CD4-positive, alpha-beta T cell treated with Interleukin-2 at 100 ng/mL for 4 hours (primary cell): ENCODE measurements around the gene CCDC183.
"Not testable (repeated sequence)": the region's sequence is repeated elsewhere in the genome, so short reads cannot be mapped to it uniquely, and the experiment has no call there.

Experiments
- DNase-seq: peaks from one replicate; pipeline ENCODE4 v3.0.0-alpha.2; 2020; ENCODE audit warnings: low spot score

CCDC183 gene

GRCh38 chr9:136760834-136761544 lies 35.1 kb upstream of the CCDC183 start:
- DNase-seq = peak; percentile 7

GRCh38 chr9:136761545-136761981 lies 34.6 kb upstream of the CCDC183 start:
- no peak for DNase-seq

DNA sequence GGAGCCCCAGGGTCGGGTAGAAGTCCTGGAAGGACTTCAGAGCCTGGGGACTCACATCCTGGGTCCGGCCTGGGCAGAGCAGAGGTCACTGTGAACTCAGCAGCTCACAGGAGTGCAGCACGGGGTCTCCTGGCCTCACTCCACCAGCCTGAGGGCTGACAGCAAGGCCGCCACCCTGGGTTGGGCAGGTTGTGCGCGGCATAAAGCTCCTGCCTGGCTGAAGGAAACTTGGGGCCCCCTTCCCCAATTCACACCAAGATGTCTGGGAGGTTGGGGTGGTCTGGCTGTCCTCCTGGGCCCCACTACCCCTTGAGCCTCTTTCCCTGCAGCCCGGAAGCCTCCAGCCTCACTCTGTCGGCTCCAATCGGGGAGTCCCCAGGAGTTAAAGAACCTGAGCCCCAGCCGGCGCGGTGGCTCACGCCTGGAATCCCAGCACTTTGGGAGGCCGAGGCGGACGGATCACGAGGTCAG lies 33.9 kb upstream of the CCDC183 start:
- no peak for DNase-seq

- peak; percentile 12 for DNase-seq
Measured at GRCh38 chr9:136762915-136763648, 33.1 kb upstream of the CCDC183 start.

- no peak for DNase-seq
Measured at GRCh38 chr9:136763649-136764035, 32.5 kb upstream of the CCDC183 start.

- no peak for DNase-seq
Measured at GRCh38 chr9:136764301-136764891, 31.7 kb upstream of the CCDC183 start, which contains the start of gene LCN15. LCN15 (minus strand) TSS chr9:136764518; CDS start chr9:136764488, 30 bp downstream.

DNA sequence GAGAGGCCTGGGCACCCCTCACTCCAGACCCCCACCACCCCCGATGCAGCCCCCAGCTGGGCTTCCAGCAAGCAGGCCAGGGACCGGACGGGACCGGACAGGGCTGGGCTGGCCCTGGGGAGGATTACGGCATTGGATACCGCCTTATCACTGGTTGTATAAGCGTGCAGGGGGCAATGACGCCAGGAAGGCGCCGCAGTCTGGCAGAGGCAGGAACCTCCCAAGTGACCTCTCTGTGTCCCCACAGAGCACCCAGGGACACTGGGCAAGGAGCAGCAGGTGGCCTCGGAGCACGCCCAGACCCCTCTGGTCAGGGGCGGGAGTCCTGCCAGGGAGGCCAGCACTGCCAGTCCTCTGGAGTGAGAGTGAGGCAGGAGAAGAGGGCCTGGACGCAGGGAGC lies 31.1 kb upstream of the CCDC183 start:
- DNase-seq = no peak

GRCh38 chr9:136765745-136766409 lies 30.3 kb upstream of the CCDC183 start:
- not testable (repeated sequence) for DNase-seq

DNA sequence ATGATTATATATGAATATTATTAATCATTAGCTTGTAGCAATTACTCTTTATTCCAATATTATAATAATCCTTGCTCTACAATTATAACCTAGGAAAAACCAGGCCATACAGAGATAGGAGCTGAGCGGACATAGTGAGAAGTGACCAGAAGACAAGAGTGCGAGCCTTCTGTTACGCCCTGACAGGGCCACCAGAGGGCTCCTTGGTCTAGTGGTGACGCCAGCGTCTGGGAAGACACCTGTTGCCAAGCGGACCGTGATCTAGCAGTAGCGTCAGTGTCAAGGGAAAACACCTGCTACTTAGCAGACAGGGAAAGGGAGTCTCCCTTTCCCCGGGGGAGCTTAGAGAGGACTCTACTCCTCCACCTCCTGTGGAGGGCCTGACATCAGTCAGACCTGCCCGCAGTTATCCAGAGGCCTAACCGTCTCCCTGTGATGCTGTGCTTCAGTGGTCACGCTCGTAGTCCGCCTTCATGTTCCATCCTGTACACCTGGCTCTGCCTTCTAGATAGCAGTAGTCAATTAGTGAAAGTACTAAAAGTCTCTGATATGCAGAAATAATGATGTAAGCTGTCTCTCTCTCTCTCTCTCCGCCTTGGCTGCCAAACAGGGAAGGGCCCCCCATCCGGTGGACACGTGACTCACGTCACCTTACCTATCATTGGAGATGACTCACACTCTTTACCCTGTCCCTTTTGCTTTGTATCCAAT lies 29.6 kb upstream of the CCDC183 start:
- peak; percentile 58 for DNase-seq

DNA sequence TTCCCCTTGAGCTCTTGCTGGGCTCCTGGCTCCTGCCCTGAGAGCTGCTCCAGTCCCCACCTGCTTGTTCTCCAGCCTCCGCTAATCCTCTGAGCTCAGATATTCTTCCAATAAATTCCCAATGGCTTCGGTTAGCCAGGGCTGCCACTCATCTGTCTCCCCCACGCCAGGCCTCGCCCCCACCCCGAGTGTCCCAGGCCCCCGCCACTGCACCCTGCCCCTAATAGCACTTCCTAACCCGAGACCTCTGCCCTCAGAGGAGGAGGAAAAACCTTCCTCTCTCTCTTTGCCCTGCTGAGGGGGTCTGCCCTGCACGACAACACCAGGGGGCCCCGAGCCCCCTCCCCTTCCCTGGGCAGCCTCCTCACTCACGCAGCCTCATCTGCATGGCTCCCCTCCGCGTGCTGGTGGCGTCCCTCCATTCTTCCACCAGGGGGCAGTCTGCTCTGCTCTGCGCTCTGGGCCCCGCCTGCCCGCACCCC lies 26.4 kb upstream of the CCDC183 start:
- peak; percentile 63 for DNase-seq

- DNase-seq = no peak
Measured at GRCh38 chr9:136771907-136772415, 24.2 kb upstream of the CCDC183 start.

- no peak for DNase-seq
Measured at GRCh38 chr9:136773386-136774044, 22.6 kb upstream of the CCDC183 start.

DNA sequence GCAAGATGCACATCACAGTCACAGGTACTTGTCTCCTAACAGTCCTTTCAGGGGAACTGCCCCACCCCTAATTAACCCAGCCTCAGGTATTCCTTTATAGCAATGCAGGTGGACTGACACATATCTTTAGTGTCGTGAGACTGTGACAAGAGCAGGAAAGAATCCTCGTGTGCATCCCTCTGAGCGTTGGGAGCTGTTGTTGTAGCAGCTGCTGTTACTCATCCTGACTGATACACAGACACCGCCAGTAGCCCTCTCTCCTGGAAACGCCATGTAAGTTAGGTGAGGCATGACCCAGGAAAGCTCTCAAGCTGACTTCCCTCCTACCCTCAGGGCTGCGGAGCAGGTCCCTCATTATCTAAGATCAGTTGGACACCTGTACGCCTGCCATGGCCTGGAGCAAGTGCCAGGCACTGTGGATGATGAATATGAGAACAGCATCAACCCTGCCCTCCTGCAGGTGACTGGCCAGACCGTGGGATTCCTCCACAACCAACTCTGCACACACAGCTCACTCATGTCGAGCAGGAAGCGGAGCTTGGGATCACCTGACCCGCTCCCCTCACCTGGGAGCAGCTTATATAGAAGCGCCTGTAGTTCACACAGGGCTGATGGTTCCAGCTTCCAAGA lies 21.6 kb upstream of the CCDC183 start:
- no peak for DNase-seq

- DNase-seq = no peak
Measured at GRCh38 chr9:136775191-136775590, 20.9 kb upstream of the CCDC183 start.

DNA sequence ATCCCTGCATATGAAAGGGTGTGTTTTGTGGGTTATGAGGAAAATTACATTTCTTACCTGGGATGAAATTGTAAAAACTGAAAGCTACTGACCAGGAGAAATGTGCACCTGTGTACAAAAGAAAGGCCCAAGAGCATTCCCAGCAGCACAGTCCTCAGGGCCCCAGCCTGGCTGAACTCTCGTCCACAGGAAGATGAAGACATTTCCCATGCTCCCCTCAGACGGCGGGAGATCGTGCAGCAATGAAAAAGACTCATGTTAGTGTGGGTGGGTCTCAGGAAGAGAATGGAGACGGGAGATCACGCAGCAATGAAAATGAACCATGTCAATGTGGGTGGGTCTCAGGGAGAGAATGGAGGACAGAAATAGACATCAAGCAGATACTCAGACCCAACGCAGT lies 19.2 kb upstream of the CCDC183 start:
- DNase-seq = no peak

DNA sequence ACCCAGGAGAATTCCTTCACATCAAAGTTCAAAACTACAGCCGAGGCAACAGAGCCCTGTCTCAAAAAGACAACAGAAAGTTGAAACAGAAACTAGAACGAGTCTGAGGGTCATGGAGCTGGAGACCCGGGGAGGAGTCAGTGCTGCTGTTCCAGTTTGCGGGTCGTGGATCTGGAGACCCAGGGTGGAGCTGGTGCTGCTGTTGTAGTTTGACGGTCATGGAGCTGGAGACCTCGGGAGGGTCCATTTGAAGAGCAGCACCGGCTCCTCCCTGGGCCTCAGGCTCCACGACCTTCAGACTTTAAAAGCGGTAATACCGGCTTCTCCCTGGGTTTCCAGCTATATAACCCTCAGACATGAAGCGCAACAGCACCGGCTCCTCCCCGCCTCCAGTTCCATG lies 18.8 kb upstream of the CCDC183 start:
- DNase-seq = no peak

DNA sequence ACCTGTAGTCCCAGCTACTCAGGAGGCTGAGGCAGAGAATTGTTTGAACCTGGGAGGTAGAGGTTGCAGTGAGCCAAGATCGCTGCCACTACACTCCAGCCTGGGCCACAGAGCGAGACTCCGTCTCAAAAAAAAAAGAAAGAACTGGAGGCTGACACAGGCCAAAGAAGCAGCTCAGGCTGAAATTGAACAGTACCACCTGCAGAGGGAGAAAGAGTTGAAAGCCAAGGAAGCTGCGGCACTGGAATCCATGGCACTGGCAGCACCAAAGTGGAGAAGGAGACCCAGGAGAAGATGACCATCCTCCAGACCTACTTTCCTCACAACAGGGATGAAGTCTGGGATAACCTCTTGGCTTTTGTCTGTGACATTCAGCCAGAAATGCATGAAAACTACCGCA lies 16.3 kb upstream of the CCDC183 start:
- DNase-seq = no peak

DNA sequence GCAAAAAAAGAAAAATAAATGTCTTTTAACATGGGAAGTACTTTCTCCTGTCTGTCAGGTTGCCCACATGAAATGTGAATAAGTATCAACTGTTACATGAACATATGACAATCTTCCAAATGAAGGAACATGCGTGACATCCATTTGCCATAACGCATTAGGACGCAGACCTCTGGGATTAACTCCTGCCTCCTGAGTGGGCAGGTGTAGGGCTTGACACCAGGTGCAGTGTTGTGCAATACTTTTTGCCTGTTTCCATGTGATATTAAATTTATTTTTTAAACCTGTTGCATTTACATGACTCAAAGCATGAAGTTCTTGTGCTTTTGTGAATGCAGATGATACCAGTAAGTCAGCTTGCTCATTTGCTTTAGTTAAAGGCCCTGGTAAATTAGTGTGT lies 13.7 kb upstream of the CCDC183 start:
- DNase-seq = no peak

- DNase-seq = no peak
Measured at GRCh38 chr9:136784249-136784996, 11.7 kb upstream of the CCDC183 start.

- peak; percentile 56 for DNase-seq
Measured at GRCh38 chr9:136784997-136785361, 11.2 kb upstream of the CCDC183 start.
